Rectal smooth muscle tissue (tissue), 1 donor: ENCODE measurements around the gene YBX2.
A peak's percentile ranks its signal among the peaks of the same experiment; 100 is the strongest.
"Not testable (repeated sequence)": the region's sequence is repeated elsewhere in the genome, so short reads cannot be mapped to it uniquely, and the experiment has no call there.

Experiments
- H3K27ac ChIP-seq: one replicate; pipeline ENCODE4 v1.7.0; 2013; ENCODE audit warnings: low read depth, low read length, inconsistent platforms
- H3K27me3 ChIP-seq: one replicate; pipeline ENCODE4 v1.7.0; 2013; ENCODE audit warnings: low read length; ENCODE audit not compliant: control insufficient read depth, insufficient read depth
- H3K36me3 ChIP-seq: one replicate; pipeline ENCODE4 v1.7.0; 2013; ENCODE audit warnings: low read length; ENCODE audit not compliant: control insufficient read depth, insufficient read depth
- H3K4me1 ChIP-seq: one replicate; pipeline ENCODE4 v1.7.0; 2013; ENCODE audit warnings: low read length; ENCODE audit not compliant: control insufficient read depth, insufficient read depth
- H3K4me3 ChIP-seq: one replicate; pipeline ENCODE4 v1.7.0; 2013; ENCODE audit warnings: low read length
- H3K9ac ChIP-seq: one replicate; pipeline ENCODE4 v1.7.0; 2013; ENCODE audit warnings: low read length

The YBX2 gene

DNA sequence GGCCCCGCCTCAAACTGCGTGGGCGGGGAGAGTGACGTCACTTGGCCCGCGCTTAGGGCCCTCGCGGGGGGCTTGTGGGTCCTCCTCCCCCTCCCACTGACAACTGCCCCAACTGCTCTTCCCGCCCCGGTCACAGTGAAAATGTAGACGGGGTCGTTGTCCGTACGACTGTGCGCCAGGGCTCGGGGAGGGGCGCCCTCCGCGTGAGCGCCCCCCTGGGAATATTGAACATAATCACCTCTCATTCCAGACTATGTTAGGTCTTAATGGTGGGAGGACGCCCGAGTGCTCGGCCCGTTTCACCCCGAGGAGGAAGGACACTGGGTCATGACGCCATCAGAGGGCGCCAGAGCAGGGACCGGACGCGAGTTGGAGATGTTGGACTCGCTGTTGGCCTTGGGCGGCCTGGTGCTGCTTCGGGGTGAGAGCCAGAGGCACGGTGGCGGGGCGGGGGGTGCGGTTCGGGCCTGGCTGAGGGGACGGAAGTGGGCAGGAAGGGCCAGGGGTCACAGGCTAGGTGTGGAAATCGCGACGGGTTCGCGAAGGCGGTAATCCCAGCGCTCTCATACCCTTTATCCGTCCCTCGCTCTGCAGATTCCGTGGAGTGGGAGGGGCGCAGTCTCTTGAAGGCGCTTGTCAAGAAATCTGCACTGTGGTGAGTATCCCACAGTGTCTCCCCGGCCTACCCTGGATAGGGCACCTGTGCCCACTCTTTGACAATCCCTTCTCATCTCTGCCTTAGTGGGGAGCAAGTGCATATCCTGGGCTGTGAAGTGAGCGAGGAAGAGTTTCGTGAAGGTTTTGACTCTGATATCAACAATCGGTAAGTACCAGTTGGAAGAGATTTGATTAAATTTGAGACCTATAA is 42.0 kb downstream of the YBX2 start, which contains the start of gene ELP5:
Gene ELP5 (plus strand): TSS at position 40 of the 868 bp plus-strand sequence. CDS start 336 bp downstream, at position 376.
- peak within 1 kb of the TSS; percentile 92 for H3K9ac ChIP-seq
- H3K4me3 ChIP-seq: peak within 1 kb of the TSS; percentile 85
- H3K36me3 ChIP-seq: peaks cover 14% of the 10 kb centered on the region
- peak within 1 kb of the TSS; percentile 100 for H3K27ac ChIP-seq
- no peaks in the 10 kb centered on the region for H3K27me3 ChIP-seq
- peaks cover 15% of the 10 kb centered on the region for H3K4me1 ChIP-seq

DNA sequence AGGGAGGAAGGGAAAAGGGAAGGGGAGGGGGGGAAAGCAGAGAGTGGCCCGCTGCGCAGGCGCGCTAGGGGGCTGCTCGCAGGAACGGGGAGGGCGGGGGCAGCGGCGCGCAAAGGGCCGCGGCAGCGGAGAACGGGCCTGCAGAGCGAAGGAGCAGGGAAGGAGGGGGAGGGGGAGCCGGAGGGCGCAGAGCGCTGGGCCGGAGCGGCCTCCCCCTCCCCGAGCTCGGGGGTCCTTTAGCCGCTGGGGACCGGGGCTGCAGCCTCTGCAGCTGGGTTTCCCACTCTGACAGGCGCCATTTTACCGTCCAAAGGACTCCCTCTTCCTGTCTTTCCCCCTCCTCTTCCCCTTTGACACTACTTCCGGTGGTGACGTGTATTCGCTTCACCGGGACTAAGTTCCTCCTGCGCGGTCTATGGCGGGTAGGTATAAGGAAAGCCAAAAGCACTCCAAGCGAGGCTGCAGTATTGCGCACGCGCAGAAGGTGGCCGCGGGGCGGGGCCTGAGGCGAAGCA is 42.7 kb downstream of the YBX2 start, which contains the start of gene CTDNEP1:
Gene CTDNEP1 (minus strand): TSS at position 74 of the 515 bp plus-strand sequence. CDS start 438 bp downstream, outside the sequence.
- Histone ChIP-seq H3K9ac (peak within 1 kb of the TSS; percentile 92), H3K4me3 (peak within 1 kb of the TSS; percentile 85), H3K4me1 (peaks cover 15% of the 10 kb centered on the region), H3K36me3 (peaks cover 11% of the 10 kb centered on the region), H3K27ac (peak within 1 kb of the TSS; percentile 100), H3K27me3 (no peaks in the 10 kb centered on the region)

- Histone ChIP-seq H3K9ac (peak overlapping the region; percentile 83), H3K27ac (peak overlapping the region; percentile 100), H3K4me1 (peaks cover 15% of the 10 kb centered on the region), H3K36me3 (peaks cover 13% of the 10 kb centered on the region), H3K27me3 (no peaks in the 10 kb centered on the region), H3K4me3 (peak overlapping the region; percentile 83)
Observed at GRCh38 chr17:7250695-7251627, 43.5 kb downstream of the YBX2 start.

DNA sequence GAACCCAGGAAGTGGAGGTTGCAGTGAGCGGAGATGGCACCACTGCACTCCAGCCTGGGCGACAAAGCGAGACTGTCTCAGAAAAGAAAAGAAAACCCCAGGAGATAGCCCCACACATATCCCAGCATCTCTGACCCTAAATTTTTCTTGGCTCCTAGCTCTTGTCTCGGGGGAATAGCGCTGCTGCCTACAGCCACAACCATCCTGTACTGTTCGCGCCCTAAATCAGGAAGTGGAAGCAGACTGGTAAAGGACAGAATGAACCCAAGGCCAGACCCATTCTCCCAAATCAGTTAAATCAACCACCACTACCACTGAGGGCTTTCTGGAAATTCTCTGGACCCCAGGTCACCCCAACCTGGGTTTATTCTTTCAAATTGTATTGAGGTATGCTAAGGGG is 44.6 kb downstream of the YBX2 start:
- peaks cover 16% of the 10 kb centered on the region for H3K36me3 ChIP-seq
- peak overlapping the region; percentile 83 for H3K4me3 ChIP-seq
- H3K27me3 ChIP-seq: no peaks in the 10 kb centered on the region
- no peak overlapping the region for H3K27ac ChIP-seq
- peaks cover 15% of the 10 kb centered on the region for H3K4me1 ChIP-seq
- H3K9ac ChIP-seq: no peak overlapping the region

GRCh38 chr17:7249214-7249613 is 45.2 kb downstream of the YBX2 start:
- H3K27me3 ChIP-seq: no peaks in the 10 kb centered on the region
- no peak overlapping the region for H3K27ac ChIP-seq
- peaks cover 15% of the 10 kb centered on the region for H3K36me3 ChIP-seq
- peak overlapping the region; percentile 30 for H3K4me3 ChIP-seq
- no peak overlapping the region for H3K9ac ChIP-seq
- peaks cover 15% of the 10 kb centered on the region for H3K4me1 ChIP-seq

DNA sequence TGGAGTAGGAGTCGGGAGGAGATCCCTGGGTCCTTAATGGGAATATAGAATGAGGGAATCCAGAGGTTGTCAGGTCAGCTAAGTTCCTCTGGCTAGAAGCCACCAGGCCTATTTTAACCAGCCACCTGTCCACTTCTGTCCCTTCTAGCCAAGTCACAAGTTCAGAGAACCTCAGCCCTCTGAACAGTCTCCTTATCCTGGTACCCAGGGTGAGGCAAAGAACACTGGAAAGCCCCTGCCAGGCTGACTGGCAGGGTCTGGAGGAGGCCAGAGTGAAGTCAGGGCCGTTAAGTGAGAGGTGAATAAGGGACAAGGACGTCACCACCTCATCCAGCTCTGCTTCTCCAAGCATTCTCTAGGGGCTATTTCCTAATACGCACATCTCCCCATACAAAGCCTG is 45.6 kb downstream of the YBX2 start:
- Histone ChIP-seq H3K9ac (no peak overlapping the region), H3K27me3 (no peaks in the 10 kb centered on the region), H3K4me1 (peaks cover 15% of the 10 kb centered on the region), H3K27ac (no peak overlapping the region), H3K36me3 (peaks cover 18% of the 10 kb centered on the region), H3K4me3 (no peak overlapping the region)

DNA sequence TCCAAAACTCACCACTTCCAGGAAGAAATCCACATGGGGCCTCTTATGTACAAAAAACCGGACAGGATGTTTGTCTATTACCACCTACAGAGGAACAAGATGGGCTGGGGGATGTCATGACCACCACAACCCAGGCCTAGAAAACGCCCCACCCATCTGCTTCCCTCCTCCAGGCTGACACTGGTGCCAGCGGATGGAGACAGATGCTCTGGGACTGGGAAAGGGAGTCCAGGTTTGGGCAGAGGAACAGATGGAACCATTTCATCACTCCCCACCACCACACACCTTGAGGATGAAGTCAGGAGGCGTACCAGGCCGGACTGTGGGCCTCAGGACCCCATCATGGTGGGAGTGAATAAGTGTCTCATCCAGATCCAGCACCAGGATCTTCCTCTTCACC is 47.7 kb downstream of the YBX2 start:
- Histone ChIP-seq H3K27me3 (no peaks in the 10 kb centered on the region), H3K27ac (no peak overlapping the region), H3K4me3 (no peak overlapping the region), H3K4me1 (peaks cover 6% of the 10 kb centered on the region), H3K36me3 (peaks cover 18% of the 10 kb centered on the region), H3K9ac (no peak overlapping the region)

DNA sequence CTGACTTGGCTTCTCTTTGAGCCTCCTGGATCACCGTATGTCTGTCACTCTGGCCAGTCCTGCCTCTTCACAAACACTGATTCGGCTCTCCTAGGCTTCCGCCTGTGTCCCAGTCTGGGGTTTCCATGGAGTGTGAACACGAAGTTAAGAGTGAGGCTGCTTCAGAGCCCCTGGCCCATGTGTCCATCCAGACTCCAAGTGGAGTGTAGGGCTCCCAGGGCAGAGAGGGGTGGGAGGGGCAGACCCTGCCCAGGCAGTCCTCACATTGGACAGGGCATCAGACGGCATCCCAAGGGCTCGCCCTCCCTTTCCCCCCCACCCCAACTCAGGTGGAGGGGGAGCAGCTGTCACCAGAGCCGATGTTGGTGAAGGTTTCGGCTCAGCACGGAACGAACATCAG is 50.6 kb downstream of the YBX2 start:
- peaks cover 25% of the 10 kb centered on the region for H3K36me3 ChIP-seq
- not testable (repeated sequence) for H3K9ac ChIP-seq, H3K4me3 ChIP-seq, H3K27me3 ChIP-seq, H3K27ac ChIP-seq
- peaks cover 11% of the 10 kb centered on the region for H3K4me1 ChIP-seq

DNA sequence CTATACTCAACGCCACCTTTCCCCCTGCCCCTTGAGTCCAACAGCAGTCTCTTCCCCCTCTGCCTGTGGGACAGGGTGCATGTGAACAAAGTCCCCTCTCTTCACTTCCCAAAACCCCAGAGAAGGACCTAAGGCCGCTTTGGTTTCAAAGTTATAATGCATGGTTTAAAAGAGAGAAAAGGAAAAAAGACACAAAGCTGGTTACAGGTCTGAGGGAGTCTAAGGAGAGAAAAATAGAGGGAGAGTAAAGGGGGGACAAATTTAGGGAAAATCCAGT is 51.0 kb downstream of the YBX2 start:
- peaks cover 25% of the 10 kb centered on the region for H3K36me3 ChIP-seq
- H3K4me3 ChIP-seq: peak overlapping the region; percentile 84
- peak overlapping the region; percentile 98 for H3K27ac ChIP-seq
- peaks cover 11% of the 10 kb centered on the region for H3K4me1 ChIP-seq
- no peaks in the 10 kb centered on the region for H3K27me3 ChIP-seq
- H3K9ac ChIP-seq: peak overlapping the region; percentile 58

DNA sequence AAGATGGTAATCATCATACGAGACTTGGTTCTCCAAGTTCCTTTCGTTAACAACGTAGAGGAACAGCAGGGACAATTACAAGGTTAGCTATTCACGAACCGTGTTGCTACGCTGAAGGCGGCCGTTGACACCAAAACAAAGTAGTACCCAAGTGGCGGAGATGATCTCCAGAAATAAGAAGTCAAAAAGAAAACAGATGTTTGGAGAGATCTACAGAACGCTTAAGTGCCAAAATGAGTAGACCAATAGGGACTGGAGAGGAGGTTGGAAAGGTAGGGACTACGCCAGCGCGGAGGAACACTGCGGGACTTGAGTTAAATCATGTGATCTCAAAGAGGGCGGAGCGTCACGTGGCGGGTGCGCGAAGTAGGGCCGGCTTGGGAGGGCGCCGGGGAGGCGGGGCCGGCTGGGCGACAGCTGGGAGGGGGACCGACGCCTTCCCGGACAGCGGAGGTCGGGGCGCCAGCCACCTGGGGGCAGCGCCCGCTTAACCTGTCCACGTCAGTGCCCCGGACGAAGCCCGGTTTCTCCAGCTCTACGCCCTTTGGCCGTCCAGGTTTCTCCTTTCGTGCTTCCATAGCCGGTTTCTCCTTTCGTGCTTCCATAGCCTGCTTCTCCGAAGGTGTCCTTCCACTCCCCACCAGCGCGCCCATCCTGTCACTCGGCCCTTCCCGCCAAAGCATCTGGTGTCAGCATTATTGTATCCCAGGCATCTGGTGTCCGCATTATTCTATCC is 51.6 kb downstream of the YBX2 start:
- Histone ChIP-seq H3K27me3 (no peaks in the 10 kb centered on the region), H3K4me3 (peak overlapping the region; percentile 84), H3K4me1 (peaks cover 11% of the 10 kb centered on the region), H3K9ac (peak overlapping the region; percentile 88), H3K27ac (peak overlapping the region; percentile 98), H3K36me3 (peaks cover 25% of the 10 kb centered on the region)

GRCh38 chr17:7241783-7242716 is 52.4 kb downstream of the YBX2 start, which contains the start of gene GABARAP:
TSS of gene GABARAP (minus strand) at chr17:7242449. CDS start at chr17:7242330, 119 bp downstream.
- H3K36me3 ChIP-seq: peaks cover 25% of the 10 kb centered on the region
- H3K27ac ChIP-seq: peak within 1 kb of the TSS; percentile 98
- H3K9ac ChIP-seq: peak within 1 kb of the TSS; percentile 88
- peaks cover 15% of the 10 kb centered on the region for H3K4me1 ChIP-seq
- H3K4me3 ChIP-seq: peak within 1 kb of the TSS; percentile 84
- H3K27me3 ChIP-seq: no peaks in the 10 kb centered on the region
